CD4-positive, alpha-beta T cell treated with Interleukin-17A for 1 hour (primary cell): ENCODE measurements around the gene PCDH17.

Source experiments
- DNase-seq: peaks from one replicate; pipeline ENCODE4 v3.0.0-alpha.2; 2020

The PCDH17 gene

GRCh38 chr13:57637515-57637914 is 6.0 kb downstream of the PCDH17 start:
- no peak for DNase-seq

GRCh38 chr13:57638186-57638890 is 6.8 kb downstream of the PCDH17 start:
- no peak for DNase-seq

GRCh38 chr13:57640607-57641006 is 9.1 kb downstream of the PCDH17 start:
- no peak for DNase-seq

- no peak for DNase-seq
Measured at GRCh38 chr13:57641051-57641450, 9.5 kb downstream of the PCDH17 start.

- DNase-seq = no peak
Measured at GRCh38 chr13:57644106-57644505, 12.6 kb downstream of the PCDH17 start.

- no peak for DNase-seq
Measured at GRCh38 chr13:57653229-57653989, 21.9 kb downstream of the PCDH17 start.

GRCh38 chr13:57665481-57665880 is 33.9 kb downstream of the PCDH17 start:
- DNase-seq = no peak

- DNase-seq = no peak
Measured at GRCh38 chr13:57666131-57666953, 34.8 kb downstream of the PCDH17 start.

GRCh38 chr13:57672168-57672567 is 40.6 kb downstream of the PCDH17 start:
- no peak for DNase-seq

GRCh38 chr13:57673197-57673596 is 41.7 kb downstream of the PCDH17 start:
- DNase-seq = no peak

GRCh38 chr13:57675526-57675925 is 44.0 kb downstream of the PCDH17 start:
- no peak for DNase-seq

- DNase-seq = no peak
Measured at GRCh38 chr13:57680609-57681008, 49.1 kb downstream of the PCDH17 start.

- DNase-seq = no peak
Measured at GRCh38 chr13:57682128-57682716, 50.7 kb downstream of the PCDH17 start.

- DNase-seq = no peak
Measured at GRCh38 chr13:57698851-57699250, 67.3 kb downstream of the PCDH17 start.

- no peak for DNase-seq
Measured at GRCh38 chr13:57704031-57704430, 72.5 kb downstream of the PCDH17 start.

- no peak for DNase-seq
Measured at GRCh38 chr13:57716295-57716694, 84.8 kb downstream of the PCDH17 start.

- no peak for DNase-seq
Measured at GRCh38 chr13:57724486-57725272, 93.1 kb downstream of the PCDH17 start.

GRCh38 chr13:57725480-57725879 is 93.9 kb downstream of the PCDH17 start:
- no peak for DNase-seq

GRCh38 chr13:57726981-57727380 is 95.4 kb downstream of the PCDH17 start:
- no peak for DNase-seq

GRCh38 chr13:57734306-57734705 is 102.8 kb downstream of the PCDH17 start:
- DNase-seq = no peak

- DNase-seq = no peak
Measured at GRCh38 chr13:57739089-57739488, 107.5 kb downstream of the PCDH17 start.

- DNase-seq = no peak
Measured at GRCh38 chr13:57739543-57740190, 108.1 kb downstream of the PCDH17 start.
